Neutrophil (primary cell): ENCODE results near the gene CTNNA2.
A peak's percentile ranks its signal among the peaks of the same experiment; 100 is the strongest.

ENCODE experiments used
- H3K27ac ChIP-seq: fragments of 200-600 bp; sonication (generic); 2 replicates; pipeline ENCODE4 v1.5.1; 2016; ENCODE audit warnings: mild to moderate bottlenecking, moderate library complexity
- H3K27me3 ChIP-seq: fragments of 200-600 bp; sonication (generic); 2 replicates; pipeline ENCODE4 v1.6.0; 2016; ENCODE audit warnings: mild to moderate bottlenecking
- H3K36me3 ChIP-seq: fragments of 200-600 bp; sonication (generic); 2 replicates; pipeline ENCODE4 v1.5.1; 2017
- H3K4me1 ChIP-seq, 2 experiments: fragments of 200-600 bp in 1 of 2; sonication (generic) in 1 of 2; 1 replicate in 1 of 2; 2 replicates in 1 of 2; pipeline versions ENCODE4 v1.5.1 to v1.6.1; 2013 to 2016; ENCODE audit warnings: low read depth in 1 of 2, low read length in 1 of 2, mild to moderate bottlenecking in 1 of 2, moderate library complexity in 1 of 2; ENCODE audit not compliant: control insufficient read depth in 1 of 2, insufficient read depth in 1 of 2
- H3K4me3 ChIP-seq, 2 experiments: fragments of 200-600 bp in 1 of 2; sonication (generic) in 1 of 2; 1 replicate in 1 of 2; 2 replicates in 1 of 2; pipeline ENCODE4 v1.5.1; 2013 to 2016; ENCODE audit warnings: low read depth in 1 of 2, low read length in 1 of 2, mild to moderate bottlenecking in 1 of 2, moderate library complexity in 1 of 2
- H3K9me3 ChIP-seq: fragments of 200-600 bp; sonication (generic); 2 replicates; pipeline ENCODE4 v1.5.1; 2016
- TF ChIP-seq, protein P1 (sequence below): fragments of 200-600 bp; sonication (generic); IDR thresholded peaks from 2 replicates; pipeline ENCODE4 v1.5.1; 2016; ENCODE audit warnings: antibody characterized with exemption

CTNNA2 gene

DNA sequence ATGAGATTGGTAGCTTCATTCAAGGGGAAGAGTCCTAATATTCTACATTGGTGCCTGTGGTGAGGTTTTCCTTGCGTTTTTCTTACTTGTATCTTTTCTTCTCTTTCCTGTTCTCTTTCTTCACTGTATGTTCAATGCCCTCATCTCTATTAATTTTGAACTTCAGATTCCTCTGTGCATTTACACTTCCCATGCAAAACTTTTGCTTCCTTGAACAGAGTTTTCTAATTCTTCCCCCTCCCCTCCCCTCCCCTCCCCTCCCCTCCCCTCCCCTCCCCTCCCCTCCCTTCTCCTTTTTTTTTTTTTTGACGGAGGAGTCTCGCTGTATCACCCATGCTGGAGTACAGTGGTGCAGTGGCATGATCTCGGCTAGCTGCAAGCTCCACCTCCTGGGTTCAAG lies 403.4 kb downstream of the CTNNA2 start:
- TF ChIP-seq, protein P1, sequence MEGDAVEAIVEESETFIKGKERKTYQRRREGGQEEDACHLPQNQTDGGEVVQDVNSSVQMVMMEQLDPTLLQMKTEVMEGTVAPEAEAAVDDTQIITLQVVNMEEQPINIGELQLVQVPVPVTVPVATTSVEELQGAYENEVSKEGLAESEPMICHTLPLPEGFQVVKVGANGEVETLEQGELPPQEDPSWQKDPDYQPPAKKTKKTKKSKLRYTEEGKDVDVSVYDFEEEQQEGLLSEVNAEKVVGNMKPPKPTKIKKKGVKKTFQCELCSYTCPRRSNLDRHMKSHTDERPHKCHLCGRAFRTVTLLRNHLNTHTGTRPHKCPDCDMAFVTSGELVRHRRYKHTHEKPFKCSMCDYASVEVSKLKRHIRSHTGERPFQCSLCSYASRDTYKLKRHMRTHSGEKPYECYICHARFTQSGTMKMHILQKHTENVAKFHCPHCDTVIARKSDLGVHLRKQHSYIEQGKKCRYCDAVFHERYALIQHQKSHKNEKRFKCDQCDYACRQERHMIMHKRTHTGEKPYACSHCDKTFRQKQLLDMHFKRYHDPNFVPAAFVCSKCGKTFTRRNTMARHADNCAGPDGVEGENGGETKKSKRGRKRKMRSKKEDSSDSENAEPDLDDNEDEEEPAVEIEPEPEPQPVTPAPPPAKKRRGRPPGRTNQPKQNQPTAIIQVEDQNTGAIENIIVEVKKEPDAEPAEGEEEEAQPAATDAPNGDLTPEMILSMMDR: no peak
- no peaks in the 10 kb centered on the region for H3K4me1 ChIP-seq
- H3K27ac ChIP-seq: no peak overlapping the region
- peak overlapping the region in 1 of 2 experiments; percentile 3 for H3K4me3 ChIP-seq
- no peaks in the 10 kb centered on the region for H3K36me3 ChIP-seq
- H3K9me3 ChIP-seq: no peaks in the 10 kb centered on the region
- H3K27me3 ChIP-seq: no peaks in the 10 kb centered on the region

DNA sequence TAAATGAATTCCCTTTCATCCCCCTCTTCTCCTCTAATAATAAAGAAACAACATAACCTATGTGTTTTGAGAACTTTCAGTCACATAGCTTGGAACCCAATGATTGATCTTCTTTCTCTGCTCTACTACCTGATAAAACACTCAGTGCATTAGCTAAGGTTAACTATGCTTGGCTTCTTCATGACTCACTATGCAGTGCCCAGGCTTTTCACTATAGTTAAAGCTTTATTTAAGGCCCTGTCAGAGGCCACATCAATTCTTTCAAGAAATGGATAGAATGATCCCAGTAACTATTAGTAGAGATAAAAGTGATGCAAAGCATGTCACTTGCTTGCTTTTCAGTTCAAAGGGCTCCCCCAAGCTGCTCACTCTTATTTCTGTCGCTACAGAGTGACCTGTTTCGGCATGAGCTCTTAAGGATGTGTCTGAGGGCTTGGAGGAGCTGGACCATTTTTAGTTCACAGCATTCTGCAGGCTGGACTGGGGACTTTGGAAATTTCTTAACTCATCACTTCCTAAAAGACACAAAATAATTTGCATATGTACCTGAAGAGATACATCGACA lies 407.7 kb downstream of the CTNNA2 start:
- no peak overlapping the region for H3K4me3 ChIP-seq
- H3K27me3 ChIP-seq: no peaks in the 10 kb centered on the region
- no peaks in the 10 kb centered on the region for H3K36me3 ChIP-seq
- no peaks in the 10 kb centered on the region for H3K9me3 ChIP-seq
- H3K27ac ChIP-seq: no peak overlapping the region
- TF ChIP-seq, protein P1: no peak
- H3K4me1 ChIP-seq: no peaks in the 10 kb centered on the region

DNA sequence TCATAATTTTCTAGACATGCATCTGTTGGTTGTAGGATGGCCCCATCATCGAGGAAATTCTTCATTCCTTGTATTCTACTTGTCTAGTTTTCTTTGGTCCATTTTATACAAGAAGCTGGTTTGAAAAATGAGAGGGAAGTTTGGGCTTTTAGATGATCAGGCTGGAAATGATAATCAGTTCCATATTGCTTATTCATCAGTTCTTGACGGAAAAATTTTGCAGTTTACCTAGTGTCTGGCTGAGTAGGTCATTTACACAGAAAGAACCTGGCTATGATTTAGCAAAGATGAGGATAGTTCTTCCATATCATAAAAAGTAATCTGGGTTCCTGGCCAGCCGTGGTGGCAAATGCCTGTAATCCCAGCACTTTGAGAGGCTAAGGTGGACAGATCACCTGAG lies 416.8 kb downstream of the CTNNA2 start:
- no peaks in the 10 kb centered on the region for H3K4me1 ChIP-seq
- H3K36me3 ChIP-seq: no peaks in the 10 kb centered on the region
- no peaks in the 10 kb centered on the region for H3K9me3 ChIP-seq
- no peak overlapping the region for H3K27ac ChIP-seq
- peaks cover 5% of the 10 kb centered on the region for H3K27me3 ChIP-seq
- no peak overlapping the region for H3K4me3 ChIP-seq
- TF ChIP-seq, protein P1: no peak

GRCh38 chr2:79935046-79935732 lies 422.3 kb downstream of the CTNNA2 start:
- Histone ChIP-seq H3K27me3 (peaks cover 12% of the 10 kb centered on the region), H3K27ac (no peak overlapping the region), H3K9me3 (no peaks in the 10 kb centered on the region), H3K4me1 (no peaks in the 10 kb centered on the region), H3K4me3 (no peak overlapping the region), H3K36me3 (no peaks in the 10 kb centered on the region)
- TF ChIP-seq, protein P1: no peak

DNA sequence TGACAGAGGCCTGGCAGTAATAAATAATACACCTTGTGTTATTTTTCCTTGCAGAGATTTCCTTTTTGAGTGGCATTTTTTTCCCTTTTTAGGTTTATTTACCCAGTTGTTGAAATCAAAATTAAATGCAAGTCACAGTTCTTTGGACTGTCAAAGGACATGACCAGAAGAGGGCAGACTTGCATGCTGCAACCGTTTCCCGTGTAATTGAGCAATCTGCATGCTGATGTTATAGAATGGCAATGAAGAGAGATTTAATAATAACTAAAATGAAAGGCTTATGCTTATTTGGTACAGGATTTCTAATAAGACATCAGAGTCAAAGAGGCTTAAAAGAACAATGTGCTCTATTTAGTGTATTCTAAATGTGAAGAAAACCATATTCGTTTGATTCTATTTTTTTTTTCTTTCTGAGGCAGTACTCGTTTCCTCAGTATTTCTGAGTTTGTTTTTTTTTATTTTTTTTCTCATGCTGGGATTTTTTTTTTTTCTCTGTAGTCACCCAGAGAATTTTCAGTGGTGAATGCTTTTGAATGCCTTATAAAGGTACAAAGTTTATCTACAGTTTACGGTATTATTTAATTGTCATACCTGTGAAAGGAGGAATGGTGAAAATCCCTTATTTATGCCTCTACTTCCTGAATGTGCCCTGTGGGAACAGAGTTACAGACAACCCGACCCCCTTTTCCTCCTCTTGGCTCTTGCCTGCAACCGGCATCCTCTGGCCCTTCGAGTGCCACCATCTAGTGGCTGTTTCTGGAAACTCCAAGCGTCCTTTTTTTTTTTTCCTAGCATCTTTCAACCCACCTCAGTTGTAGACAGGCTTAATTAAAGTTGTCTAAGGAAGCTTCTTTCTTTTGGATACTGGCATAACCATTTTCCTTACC lies 423.2 kb downstream of the CTNNA2 start:
- Histone ChIP-seq H3K27me3 (peaks cover 12% of the 10 kb centered on the region), H3K9me3 (no peaks in the 10 kb centered on the region), H3K27ac (no peak overlapping the region), H3K4me3 (no peak overlapping the region), H3K4me1 (no peaks in the 10 kb centered on the region), H3K36me3 (no peaks in the 10 kb centered on the region)
- TF ChIP-seq, protein P1: no peak
